ENCODE data around the gene SIPA1L3. TPM values are rescaled to one million over a fixed set of nuclear protein-coding genes. Genes with fewer than 3 reads are reported as not detected.

The SIPA1L3 gene
- total RNA-seq, 3 donors from 2014 or later, result 93.6 to 173 (median 144) TPM

GRCh38 chr19:37973666-37974065 is 66.7 kb downstream of the SIPA1L3 start:
- no peaks in the 10 kb centered on the region for H3K36me3 ChIP-seq (ENCODE audit: low read depth)
- DNase-seq (no peak), ATAC-seq (no peak)
- intact Hi-C loops (cut with DNase I, micrococcal nuclease), result no loop called here
- no peak overlapping the region for H3K4me3 ChIP-seq
- TF ChIP-seq CTCF (IDR thresholded peaks at IDR 0.05), result no peak
- no peaks in the 10 kb centered on the region for H3K4me1 ChIP-seq (ENCODE audit: low read depth)
- H3K9me3 ChIP-seq, result peaks cover 14% of the 10 kb centered on the region

DNA sequence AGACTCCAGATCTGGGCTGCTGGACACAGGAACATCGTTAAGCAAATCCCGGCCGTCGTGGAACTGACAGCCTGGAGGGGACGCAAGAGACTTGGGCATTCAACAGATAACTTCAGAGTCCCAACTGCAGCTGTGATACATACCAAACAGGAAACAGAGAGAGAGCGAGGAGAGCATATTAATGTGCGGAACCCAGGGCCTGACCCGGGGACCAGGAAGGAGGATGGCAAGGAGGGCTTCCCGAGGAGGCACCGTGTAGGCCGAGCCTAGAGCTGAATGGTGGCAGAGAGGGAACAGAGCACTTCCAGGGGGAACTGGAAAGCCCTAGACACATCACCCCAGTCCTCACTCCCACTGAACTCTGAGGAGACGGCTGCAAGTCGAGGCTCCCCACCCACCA is 68.1 kb downstream of the SIPA1L3 start:
- ATAC-seq (no peak), DNase-seq (no peak)
- intact Hi-C loops (cut with DNase I, micrococcal nuclease), result no loop called here
- no peak for TF ChIP-seq CTCF (IDR thresholded peaks at IDR 0.05)
- H3K4me1 ChIP-seq (ENCODE audit: low read depth), result peaks cover 9% of the 10 kb centered on the region
- H3K4me3 ChIP-seq, result no peak overlapping the region
- H3K9me3 ChIP-seq, result peaks cover 12% of the 10 kb centered on the region
- H3K36me3 ChIP-seq (ENCODE audit: low read depth), result no peaks in the 10 kb centered on the region

GRCh38 chr19:37975596-37976515 is 68.8 kb downstream of the SIPA1L3 start:
- DNase-seq (no peak), ATAC-seq (no peak)
- Histone ChIP-seq H3K4me1 (ENCODE audit: low read depth) (peaks cover 15% of the 10 kb centered on the region), H3K4me3 (no peak overlapping the region), H3K9me3 (peaks cover 5% of the 10 kb centered on the region), H3K36me3 (ENCODE audit: low read depth) (no peaks in the 10 kb centered on the region)
- intact Hi-C loops (cut with DNase I, micrococcal nuclease), result no loop called here
- TF ChIP-seq CTCF (IDR thresholded peaks at IDR 0.05), result no peak

GRCh38 chr19:37977391-37977790 is 70.4 kb downstream of the SIPA1L3 start:
- DNase-seq (no peak), ATAC-seq (no peak)
- H3K9me3 ChIP-seq, result no peaks in the 10 kb centered on the region
- H3K4me1 ChIP-seq (ENCODE audit: low read depth), result peaks cover 31% of the 10 kb centered on the region
- intact Hi-C loops (cut with DNase I, micrococcal nuclease), result no loop called here
- no peaks in the 10 kb centered on the region for H3K36me3 ChIP-seq (ENCODE audit: low read depth)
- TF ChIP-seq CTCF (IDR thresholded peaks at IDR 0.05), result no peak
- no peak overlapping the region for H3K4me3 ChIP-seq

DNA sequence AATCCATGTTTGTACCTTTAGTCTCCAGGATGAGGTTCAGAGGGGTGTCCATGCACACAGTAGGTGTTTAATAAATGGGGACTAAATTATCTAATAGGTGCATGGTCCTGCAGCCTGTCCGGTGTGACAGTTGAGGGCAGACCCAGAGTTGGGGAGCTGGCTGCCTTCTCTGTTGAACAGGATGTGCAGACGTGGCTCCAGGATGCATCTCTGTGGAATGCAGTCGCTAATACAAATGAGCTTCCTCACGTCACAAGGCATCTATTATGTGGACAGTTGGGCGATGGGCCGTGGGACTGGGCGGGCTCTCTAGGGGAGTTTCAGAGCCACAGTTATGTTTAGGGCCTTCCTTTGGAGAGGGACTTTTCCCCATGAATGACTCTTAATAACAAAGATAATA is 71.0 kb downstream of the SIPA1L3 start:
- intact Hi-C loops (cut with DNase I, micrococcal nuclease), result no loop called here
- Histone ChIP-seq H3K4me1 (ENCODE audit: low read depth) (peaks cover 36% of the 10 kb centered on the region), H3K9me3 (no peaks in the 10 kb centered on the region), H3K4me3 (no peak overlapping the region), H3K36me3 (ENCODE audit: low read depth) (no peaks in the 10 kb centered on the region)
- no peak for ATAC-seq
- DNase-seq, result no peak
- TF ChIP-seq CTCF (IDR thresholded peaks at IDR 0.05), result no peak
